Suprapubic skin (tissue), 4 donors: ENCODE results near the gene NUCB2. TPM values are rescaled to one million over a fixed set of nuclear protein-coding genes. Genes with fewer than 3 reads are reported as not detected.

Experiments used
- DNase-seq, 2 donors: peaks; one replicate each; pipeline ENCODE4 v3.0.0-alpha.2; 2019; ENCODE audit warnings: low spot score in 2 of 2
- H3K27ac ChIP-seq: fragments of 200-600 bp; sonication (generic); one replicate; pipeline ENCODE4 v1.5.1; 2019
- H3K27me3 ChIP-seq: fragments of 200-600 bp; sonication (generic); one replicate; pipeline ENCODE4 v1.5.1; 2019
- H3K36me3 ChIP-seq: fragments of 200-600 bp; sonication (generic); one replicate; pipeline ENCODE4 v1.5.1; 2019
- H3K4me1 ChIP-seq: fragments of 200-600 bp; sonication (generic); one replicate; pipeline ENCODE4 v1.5.1; 2019
- H3K4me3 ChIP-seq: fragments of 200-600 bp; sonication (generic); one replicate; pipeline ENCODE4 v1.5.1; 2019; ENCODE audit warnings: mild to moderate bottlenecking
- H3K9me3 ChIP-seq: fragments of 200-600 bp; sonication (generic); one replicate; pipeline ENCODE4 v1.5.1; 2019
- CTCF ChIP-seq, 2 donors: fragments of 200-600 bp in 1 of 2; fragments of 450-650 bp in 1 of 2; sonication (generic) in 1 of 2; IDR thresholded peaks; one replicate each; pipeline ENCODE4 v1.5.1; 2016 to 2019; ENCODE audit warnings: antibody characterized with exemption in 2 of 2, mild to moderate bottlenecking in 1 of 2, moderate library complexity in 1 of 2
- EP300 ChIP-seq: sonication (generic); formaldehyde crosslinking; IDR thresholded peaks from one replicate; pipeline ENCODE4 v1.6.1; 2017; ENCODE audit warnings: antibody characterized with exemption
- POLR2A ChIP-seq, 2 donors: fragments of 450-650 bp; IDR thresholded peaks; one replicate each; pipeline ENCODE4 v1.6.1; 2017; ENCODE audit warnings: antibody characterized with exemption in 2 of 2, mild to moderate bottlenecking in 2 of 2, moderate library complexity in 2 of 2
- POLR2AphosphoS5 ChIP-seq, 3 donors: sonication (generic); formaldehyde crosslinking; IDR thresholded peaks; one replicate each; pipeline ENCODE4 v1.6.1; 2017; ENCODE audit warnings: antibody characterized with exemption in 3 of 3
- WGBS: methylation state at CpG from one replicate; pipeline ENCODE4 v1.1.5; 2018; 5-methylcytosine and 5-hydroxymethylcytosine counted together
- total RNA-seq, 4 donors: library from RNA; depleted of rRNA; stranded (reverse); fragments of >200 nt; gene quantifications; one replicate each; pipeline ENCODE4 v1.1.0, GENCODE V29; 2016

Gene NUCB2
- total RNA-seq, 4 donors from 2014 or later, result 12.7 to 35.1 (median 31.1) TPM

- Histone ChIP-seq H3K36me3 (peaks cover 9% of the 10 kb centered on the region), H3K27me3 (no peaks in the 10 kb centered on the region), H3K27ac (no peak overlapping the region), H3K4me3 (no peak overlapping the region), H3K9me3 (peaks cover under 1% of the 10 kb centered on the region), H3K4me1 (no peaks in the 10 kb centered on the region)
- 65% methylated on average over 2 of the region's 2 CpGs for WGBS
- TF ChIP-seq POLR2AphosphoS5 (IDR thresholded peaks at IDR 0.05), result no peak
- no peak for TF ChIP-seq CTCF (IDR thresholded peaks at IDR 0.05)
- TF ChIP-seq EP300, result no peak
- no peak for TF ChIP-seq POLR2A (IDR thresholded peaks at IDR 0.05)
- DNase-seq, result no peak
Observed at GRCh38 chr11:17378655-17379054, 102.1 kb downstream of the NUCB2 start.

DNA sequence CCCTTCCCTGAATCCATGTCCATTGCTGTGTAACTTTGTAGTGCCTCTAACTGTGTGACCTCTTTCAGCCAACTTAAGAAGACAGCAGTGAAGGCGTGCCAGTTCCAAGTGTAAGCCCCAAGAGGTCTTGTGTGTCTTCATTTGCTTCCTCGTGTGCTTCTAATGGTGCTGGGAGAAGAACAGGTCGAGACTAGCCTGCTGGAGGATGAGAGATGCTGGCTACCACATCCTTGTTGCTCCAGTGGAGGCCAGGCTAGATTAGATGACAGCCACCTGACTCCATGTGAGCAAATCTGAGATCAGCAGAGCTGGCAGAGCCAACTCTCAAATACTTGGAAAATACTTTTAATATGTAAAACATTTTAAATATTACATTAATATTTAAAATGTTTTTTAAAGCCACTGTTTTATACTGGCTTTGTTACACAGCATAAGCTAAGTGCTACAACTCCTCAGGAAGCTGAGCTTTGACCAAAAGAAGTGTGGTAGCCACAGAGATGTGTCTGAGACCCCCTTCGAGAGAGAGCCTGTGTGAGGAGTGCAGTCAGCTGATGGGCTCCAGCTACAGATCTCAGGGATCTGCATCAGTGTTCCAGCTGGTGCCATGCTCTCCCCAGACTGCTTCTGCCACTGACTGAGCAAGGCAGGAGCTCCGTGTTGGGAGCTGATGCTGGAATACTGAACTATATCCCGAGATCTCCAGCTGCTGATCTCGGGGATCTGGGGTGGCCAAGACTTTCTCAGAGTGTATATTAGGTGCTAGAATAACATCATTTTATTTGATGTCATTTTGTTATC, 103.0 kb downstream of the NUCB2 start:
- Histone ChIP-seq H3K9me3 (no peaks in the 10 kb centered on the region), H3K27me3 (no peaks in the 10 kb centered on the region), H3K36me3 (peaks cover 5% of the 10 kb centered on the region), H3K4me1 (no peaks in the 10 kb centered on the region), H3K4me3 (no peak overlapping the region), H3K27ac (no peak overlapping the region)
- 79% methylated on average over 7 of the region's 7 CpGs for WGBS
- no peak for TF ChIP-seq POLR2AphosphoS5 (IDR thresholded peaks at IDR 0.05)
- no peak for TF ChIP-seq POLR2A (IDR thresholded peaks at IDR 0.05)
- TF ChIP-seq EP300, result no peak
- no peak for TF ChIP-seq CTCF (IDR thresholded peaks at IDR 0.05)
- DNase-seq, result no peak

DNA sequence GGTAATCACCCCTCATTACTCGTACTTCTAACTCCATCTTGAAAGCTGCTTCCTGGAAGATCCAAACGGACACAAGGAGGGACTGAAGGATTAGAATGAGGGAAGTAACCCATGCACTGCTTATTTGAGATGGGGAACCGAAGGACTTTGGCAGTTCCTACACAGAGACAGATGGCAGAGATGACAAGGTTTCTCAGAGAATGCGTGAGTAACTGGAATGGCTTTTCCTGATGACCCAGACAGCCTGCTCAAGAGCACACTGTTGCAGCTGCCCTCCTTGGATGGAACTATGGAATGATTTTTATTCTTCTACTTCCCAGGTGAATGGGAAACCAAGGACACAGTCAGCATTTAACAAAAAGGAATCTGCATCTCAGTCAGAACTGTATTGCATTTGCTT, 104.6 kb downstream of the NUCB2 start:
- Histone ChIP-seq H3K9me3 (no peaks in the 10 kb centered on the region), H3K27me3 (peaks cover 3% of the 10 kb centered on the region), H3K36me3 (no peaks in the 10 kb centered on the region), H3K27ac (no peak overlapping the region), H3K4me1 (no peaks in the 10 kb centered on the region), H3K4me3 (no peak overlapping the region)
- no peak for DNase-seq
- WGBS, result 73% methylated on average over 4 of the region's 4 CpGs
- TF ChIP-seq POLR2A (IDR thresholded peaks at IDR 0.05) (no peak), CTCF (IDR thresholded peaks at IDR 0.05) (no peak)

Other genes starting within 250 kb of the NUCB2 start
- 1,000 to 10,000 TPM; 1,456 to 2,516 (median 2,026) TPM for gene RPS13, start 199.1 kb upstream of the NUCB2 start, total RNA-seq
- 10 to 100 TPM; 31.0 to 63.4 (median 43.2) TPM for gene PIK3C2A, start 68.8 kb upstream of the NUCB2 start, total RNA-seq
- gene NCR3LG1, start 75.1 kb downstream of the NUCB2 start, total RNA-seq, result 1 to 10 TPM; 4.6 to 7.4 (median 6.3) TPM
- 1 to 10 TPM; 1.7 to 5.1 (median 2.4) TPM for gene KCNJ11, start 111.9 kb downstream of the NUCB2 start, total RNA-seq
- gene ABCC8, start 200.1 kb downstream of the NUCB2 start, total RNA-seq, result under 1 TPM in 1 of 4 donors, not detected in 3; 0.42 TPM